ENCODE results near the gene OR6C6.

- no peak for TF ChIP-seq CTCF (IDR thresholded peaks at IDR 0.05)
- TF ChIP-seq POLR2AphosphoS5 (IDR thresholded peaks at IDR 0.05): no peak
Observed at GRCh38 chr12:55289999-55290398, 6.4 kb downstream of the OR6C6 start.
